GM23338 (cell line): ENCODE results near the gene ESR1.
"Not testable (repeated sequence)": the region's sequence is repeated elsewhere in the genome, so short reads cannot be mapped to it uniquely, and the experiment has no call there.

Experiments
- CREB1 ChIP-seq: fragments of 250-450 bp; sonication (Bioruptor Pico); IDR thresholded peaks from 2 replicates; pipeline ENCODE4 v1.5.0; 2020; ENCODE audit warnings: low read depth, mild to moderate bottlenecking, moderate library complexity
- EZH2 ChIP-seq: fragments of 200-600 bp; sonication (generic); IDR thresholded peaks from one replicate; pipeline ENCODE4 v1.8.0; 2017; ENCODE audit warnings: antibody characterized with exemption, mild to moderate bottlenecking, low read depth; ENCODE audit not compliant: unreplicated experiment
- EZH2phosphoT487 ChIP-seq: fragments of 200-600 bp; sonication (generic); IDR thresholded peaks from one replicate; pipeline ENCODE4 v1.8.1; 2018; ENCODE audit warnings: antibody characterized with exemption; ENCODE audit not compliant: unreplicated experiment
- JUNB ChIP-seq: IDR thresholded peaks from one replicate; pipeline ENCODE4 v1.6.1; 2016; ENCODE audit warnings: antibody characterized with exemption; ENCODE audit not compliant: unreplicated experiment
- NANOG ChIP-seq: IDR thresholded peaks from 2 replicates; pipeline ENCODE4 v1.6.1; 2016; ENCODE audit warnings: antibody characterized with exemption, borderline replicate concordance
- POLR2AphosphoS5 ChIP-seq: IDR thresholded peaks from 2 replicates; pipeline ENCODE4 v1.6.1; 2016; ENCODE audit warnings: antibody characterized with exemption, low read depth
- STAT1 ChIP-seq: IDR thresholded peaks from one replicate; pipeline ENCODE4 v1.6.1; 2016; ENCODE audit warnings: antibody characterized with exemption; ENCODE audit not compliant: unreplicated experiment
- ZNF114 ChIP-seq: fragments of 250-450 bp; sonication (Bioruptor Pico); IDR thresholded peaks from 2 replicates; pipeline ENCODE4 v1.5.0; 2020; ENCODE audit warnings: mild to moderate bottlenecking, moderate library complexity
- ZNF331 ChIP-seq: fragments of 250-450 bp; sonication (Bioruptor Pico); IDR thresholded peaks from 2 replicates; pipeline ENCODE4 v1.5.0; 2020; ENCODE audit warnings: low read depth, mild to moderate bottlenecking, moderate library complexity
- TF ChIP-seq, protein P1 (sequence below), 2 experiments: fragments of 200-600 bp in 1 of 2; sonication (generic) in 1 of 2; conservative IDR thresholded peaks; 2 replicates each; pipeline versions ENCODE4 v1.5.1 to v1.6.1; 2016 to 2017; ENCODE audit warnings: antibody characterized with exemption in 2 of 2, low read depth in 2 of 2, mild to moderate bottlenecking in 2 of 2, moderate library complexity in 1 of 2
- TF ChIP-seq, protein P2 (sequence below): IDR thresholded peaks from one replicate; pipeline ENCODE4 v1.6.1; 2018; ENCODE audit warnings: antibody characterized with exemption; ENCODE audit not compliant: unreplicated experiment
- TF ChIP-seq, protein P3 (sequence below): IDR thresholded peaks from 2 replicates; pipeline ENCODE4 v1.6.1; 2016; ENCODE audit warnings: antibody characterized with exemption
- TF ChIP-seq, protein P4 (sequence below): fragments of 250-450 bp; sonication (Bioruptor Pico); IDR thresholded peaks from 2 replicates; pipeline ENCODE4 v1.5.0; 2020; ENCODE audit warnings: mild to moderate bottlenecking, moderate library complexity

DNA sequence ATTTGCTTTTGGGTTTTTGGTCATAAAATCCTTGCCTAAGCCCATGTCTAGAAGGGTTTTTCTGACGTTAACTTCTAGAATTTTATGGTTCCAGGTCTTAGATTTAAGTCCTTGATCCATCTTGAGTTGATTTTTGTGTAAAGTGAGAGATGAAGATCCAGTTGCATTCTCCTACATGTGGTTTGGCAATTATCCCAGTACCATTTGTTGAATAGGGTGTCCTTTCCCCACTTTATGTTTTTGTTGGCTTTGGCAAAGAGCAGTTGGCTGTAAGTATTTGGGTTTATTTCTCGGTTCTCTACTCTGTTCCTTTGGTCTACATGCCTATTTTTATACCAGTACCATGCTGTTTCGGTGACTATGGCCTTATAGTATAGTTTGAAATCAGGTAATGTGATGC, 86.9 kb downstream of the ESR1 start:
- TF ChIP-seq, protein P1, sequence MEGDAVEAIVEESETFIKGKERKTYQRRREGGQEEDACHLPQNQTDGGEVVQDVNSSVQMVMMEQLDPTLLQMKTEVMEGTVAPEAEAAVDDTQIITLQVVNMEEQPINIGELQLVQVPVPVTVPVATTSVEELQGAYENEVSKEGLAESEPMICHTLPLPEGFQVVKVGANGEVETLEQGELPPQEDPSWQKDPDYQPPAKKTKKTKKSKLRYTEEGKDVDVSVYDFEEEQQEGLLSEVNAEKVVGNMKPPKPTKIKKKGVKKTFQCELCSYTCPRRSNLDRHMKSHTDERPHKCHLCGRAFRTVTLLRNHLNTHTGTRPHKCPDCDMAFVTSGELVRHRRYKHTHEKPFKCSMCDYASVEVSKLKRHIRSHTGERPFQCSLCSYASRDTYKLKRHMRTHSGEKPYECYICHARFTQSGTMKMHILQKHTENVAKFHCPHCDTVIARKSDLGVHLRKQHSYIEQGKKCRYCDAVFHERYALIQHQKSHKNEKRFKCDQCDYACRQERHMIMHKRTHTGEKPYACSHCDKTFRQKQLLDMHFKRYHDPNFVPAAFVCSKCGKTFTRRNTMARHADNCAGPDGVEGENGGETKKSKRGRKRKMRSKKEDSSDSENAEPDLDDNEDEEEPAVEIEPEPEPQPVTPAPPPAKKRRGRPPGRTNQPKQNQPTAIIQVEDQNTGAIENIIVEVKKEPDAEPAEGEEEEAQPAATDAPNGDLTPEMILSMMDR (conservative IDR thresholded peaks at IDR 0.05; ENCODE audit: low read depth in 2 of 2), result not testable (repeated sequence)
- TF ChIP-seq EZH2; CREB1 (CRISPR knock-in tag); POLR2AphosphoS5; NANOG; ZNF331 (CRISPR knock-in tag); EZH2phosphoT487; JUNB; STAT1; ZNF114 (CRISPR knock-in tag): not testable (repeated sequence)
- TF ChIP-seq, protein P2, sequence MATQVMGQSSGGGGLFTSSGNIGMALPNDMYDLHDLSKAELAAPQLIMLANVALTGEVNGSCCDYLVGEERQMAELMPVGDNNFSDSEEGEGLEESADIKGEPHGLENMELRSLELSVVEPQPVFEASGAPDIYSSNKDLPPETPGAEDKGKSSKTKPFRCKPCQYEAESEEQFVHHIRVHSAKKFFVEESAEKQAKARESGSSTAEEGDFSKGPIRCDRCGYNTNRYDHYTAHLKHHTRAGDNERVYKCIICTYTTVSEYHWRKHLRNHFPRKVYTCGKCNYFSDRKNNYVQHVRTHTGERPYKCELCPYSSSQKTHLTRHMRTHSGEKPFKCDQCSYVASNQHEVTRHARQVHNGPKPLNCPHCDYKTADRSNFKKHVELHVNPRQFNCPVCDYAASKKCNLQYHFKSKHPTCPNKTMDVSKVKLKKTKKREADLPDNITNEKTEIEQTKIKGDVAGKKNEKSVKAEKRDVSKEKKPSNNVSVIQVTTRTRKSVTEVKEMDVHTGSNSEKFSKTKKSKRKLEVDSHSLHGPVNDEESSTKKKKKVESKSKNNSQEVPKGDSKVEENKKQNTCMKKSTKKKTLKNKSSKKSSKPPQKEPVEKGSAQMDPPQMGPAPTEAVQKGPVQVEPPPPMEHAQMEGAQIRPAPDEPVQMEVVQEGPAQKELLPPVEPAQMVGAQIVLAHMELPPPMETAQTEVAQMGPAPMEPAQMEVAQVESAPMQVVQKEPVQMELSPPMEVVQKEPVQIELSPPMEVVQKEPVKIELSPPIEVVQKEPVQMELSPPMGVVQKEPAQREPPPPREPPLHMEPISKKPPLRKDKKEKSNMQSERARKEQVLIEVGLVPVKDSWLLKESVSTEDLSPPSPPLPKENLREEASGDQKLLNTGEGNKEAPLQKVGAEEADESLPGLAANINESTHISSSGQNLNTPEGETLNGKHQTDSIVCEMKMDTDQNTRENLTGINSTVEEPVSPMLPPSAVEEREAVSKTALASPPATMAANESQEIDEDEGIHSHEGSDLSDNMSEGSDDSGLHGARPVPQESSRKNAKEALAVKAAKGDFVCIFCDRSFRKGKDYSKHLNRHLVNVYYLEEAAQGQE, result not testable (repeated sequence)
- TF ChIP-seq, protein P3, sequence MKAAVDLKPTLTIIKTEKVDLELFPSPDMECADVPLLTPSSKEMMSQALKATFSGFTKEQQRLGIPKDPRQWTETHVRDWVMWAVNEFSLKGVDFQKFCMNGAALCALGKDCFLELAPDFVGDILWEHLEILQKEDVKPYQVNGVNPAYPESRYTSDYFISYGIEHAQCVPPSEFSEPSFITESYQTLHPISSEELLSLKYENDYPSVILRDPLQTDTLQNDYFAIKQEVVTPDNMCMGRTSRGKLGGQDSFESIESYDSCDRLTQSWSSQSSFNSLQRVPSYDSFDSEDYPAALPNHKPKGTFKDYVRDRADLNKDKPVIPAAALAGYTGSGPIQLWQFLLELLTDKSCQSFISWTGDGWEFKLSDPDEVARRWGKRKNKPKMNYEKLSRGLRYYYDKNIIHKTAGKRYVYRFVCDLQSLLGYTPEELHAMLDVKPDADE, result not testable (repeated sequence)
- TF ChIP-seq, protein P4, sequence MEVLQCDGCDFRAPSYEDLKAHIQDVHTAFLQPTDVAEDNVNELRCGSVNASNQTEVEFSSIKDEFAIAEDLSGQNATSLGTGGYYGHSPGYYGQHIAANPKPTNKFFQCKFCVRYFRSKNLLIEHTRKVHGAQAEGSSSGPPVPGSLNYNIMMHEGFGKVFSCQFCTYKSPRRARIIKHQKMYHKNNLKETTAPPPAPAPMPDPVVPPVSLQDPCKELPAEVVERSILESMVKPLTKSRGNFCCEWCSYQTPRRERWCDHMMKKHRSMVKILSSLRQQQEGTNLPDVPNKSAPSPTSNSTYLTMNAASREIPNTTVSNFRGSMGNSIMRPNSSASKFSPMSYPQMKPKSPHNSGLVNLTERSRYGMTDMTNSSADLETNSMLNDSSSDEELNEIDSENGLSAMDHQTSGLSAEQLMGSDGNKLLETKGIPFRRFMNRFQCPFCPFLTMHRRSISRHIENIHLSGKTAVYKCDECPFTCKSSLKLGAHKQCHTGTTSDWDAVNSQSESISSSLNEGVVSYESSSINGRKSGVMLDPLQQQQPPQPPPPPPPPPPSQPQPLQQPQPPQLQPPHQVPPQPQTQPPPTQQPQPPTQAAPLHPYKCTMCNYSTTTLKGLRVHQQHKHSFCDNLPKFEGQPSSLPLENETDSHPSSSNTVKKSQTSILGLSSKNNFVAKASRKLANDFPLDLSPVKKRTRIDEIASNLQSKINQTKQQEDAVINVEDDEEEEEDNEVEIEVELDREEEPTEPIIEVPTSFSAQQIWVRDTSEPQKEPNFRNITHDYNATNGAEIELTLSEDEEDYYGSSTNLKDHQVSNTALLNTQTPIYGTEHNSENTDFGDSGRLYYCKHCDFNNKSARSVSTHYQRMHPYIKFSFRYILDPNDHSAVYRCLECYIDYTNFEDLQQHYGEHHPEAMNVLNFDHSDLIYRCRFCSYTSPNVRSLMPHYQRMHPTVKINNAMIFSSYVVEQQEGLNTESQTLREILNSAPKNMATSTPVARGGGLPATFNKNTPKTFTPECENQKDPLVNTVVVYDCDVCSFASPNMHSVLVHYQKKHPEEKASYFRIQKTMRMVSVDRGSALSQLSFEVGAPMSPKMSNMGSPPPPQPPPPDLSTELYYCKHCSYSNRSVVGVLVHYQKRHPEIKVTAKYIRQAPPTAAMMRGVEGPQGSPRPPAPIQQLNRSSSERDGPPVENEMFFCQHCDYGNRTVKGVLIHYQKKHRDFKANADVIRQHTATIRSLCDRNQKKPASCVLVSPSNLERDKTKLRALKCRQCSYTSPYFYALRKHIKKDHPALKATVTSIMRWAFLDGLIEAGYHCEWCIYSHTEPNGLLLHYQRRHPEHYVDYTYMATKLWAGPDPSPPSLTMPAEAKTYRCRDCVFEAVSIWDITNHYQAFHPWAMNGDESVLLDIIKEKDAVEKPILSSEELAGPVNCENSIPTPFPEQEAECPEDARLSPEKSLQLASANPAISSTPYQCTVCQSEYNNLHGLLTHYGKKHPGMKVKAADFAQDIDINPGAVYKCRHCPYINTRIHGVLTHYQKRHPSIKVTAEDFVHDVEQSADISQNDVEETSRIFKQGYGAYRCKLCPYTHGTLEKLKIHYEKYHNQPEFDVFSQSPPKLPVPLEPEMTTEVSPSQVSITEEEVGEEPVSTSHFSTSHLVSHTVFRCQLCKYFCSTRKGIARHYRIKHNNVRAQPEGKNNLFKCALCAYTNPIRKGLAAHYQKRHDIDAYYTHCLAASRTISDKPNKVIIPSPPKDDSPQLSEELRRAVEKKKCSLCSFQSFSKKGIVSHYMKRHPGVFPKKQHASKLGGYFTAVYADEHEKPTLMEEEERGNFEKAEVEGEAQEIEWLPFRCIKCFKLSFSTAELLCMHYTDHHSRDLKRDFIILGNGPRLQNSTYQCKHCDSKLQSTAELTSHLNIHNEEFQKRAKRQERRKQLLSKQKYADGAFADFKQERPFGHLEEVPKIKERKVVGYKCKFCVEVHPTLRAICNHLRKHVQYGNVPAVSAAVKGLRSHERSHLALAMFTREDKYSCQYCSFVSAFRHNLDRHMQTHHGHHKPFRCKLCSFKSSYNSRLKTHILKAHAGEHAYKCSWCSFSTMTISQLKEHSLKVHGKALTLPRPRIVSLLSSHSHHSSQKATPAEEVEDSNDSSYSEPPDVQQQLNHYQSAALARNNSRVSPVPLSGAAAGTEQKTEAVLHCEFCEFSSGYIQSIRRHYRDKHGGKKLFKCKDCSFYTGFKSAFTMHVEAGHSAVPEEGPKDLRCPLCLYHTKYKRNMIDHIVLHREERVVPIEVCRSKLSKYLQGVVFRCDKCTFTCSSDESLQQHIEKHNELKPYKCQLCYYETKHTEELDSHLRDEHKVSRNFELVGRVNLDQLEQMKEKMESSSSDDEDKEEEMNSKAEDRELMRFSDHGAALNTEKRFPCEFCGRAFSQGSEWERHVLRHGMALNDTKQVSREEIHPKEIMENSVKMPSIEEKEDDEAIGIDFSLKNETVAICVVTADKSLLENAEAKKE (CRISPR knock-in tag), result not testable (repeated sequence)
